Breast epithelium (tissue), 3 donors: ENCODE data around the gene CPM.

ENCODE experiments used
- CTCF ChIP-seq, 3 donors: fragments of 450-650 bp; IDR thresholded peaks; one replicate each; pipeline ENCODE4 v1.5.1; 2016 to 2017; ENCODE audit warnings: antibody characterized with exemption in 3 of 3, mild to moderate bottlenecking in 3 of 3, moderate library complexity in 3 of 3
- POLR2A ChIP-seq: fragments of 450-650 bp; IDR thresholded peaks from one replicate; pipeline ENCODE4 v1.6.1; 2016; ENCODE audit warnings: antibody characterized with exemption, mild to moderate bottlenecking, moderate library complexity
- POLR2AphosphoS5 ChIP-seq, 3 donors: sonication (generic); formaldehyde crosslinking; IDR thresholded peaks; one replicate each; pipeline ENCODE4 v1.6.1; 2017; ENCODE audit warnings: antibody characterized with exemption in 3 of 3

GRCh38 chr12:68918960-68919359 is 14.0 kb downstream of the CPM start:
- TF ChIP-seq POLR2A (no peak), CTCF (IDR thresholded peaks at IDR 0.05) (no peak), POLR2AphosphoS5 (IDR thresholded peaks at IDR 0.05) (no peak)
